Urinary bladder (tissue), 4 donors: ENCODE results near the gene CNGB1. TPM values are rescaled to one million over a fixed set of nuclear protein-coding genes. Genes with fewer than 3 reads are reported as not detected.
A peak's percentile ranks its signal among the peaks of the same experiment; 100 is the strongest.
"Not testable (repeated sequence)": the region's sequence is repeated elsewhere in the genome, so short reads cannot be mapped to it uniquely, and the experiment has no call there.

Experiments
- DNase-seq: peaks from one replicate; pipeline ENCODE4 v3.0.0-alpha.2; 2015; ENCODE audit errors: extremely low spot score
- H3K27ac ChIP-seq: one replicate; pipeline ENCODE4 v1.5.1; 2013; ENCODE audit warnings: low read depth, mild to moderate bottlenecking, moderate library complexity
- H3K36me3 ChIP-seq: one replicate; pipeline ENCODE4 v1.6.1; 2013; ENCODE audit warnings: mild to moderate bottlenecking, moderate library complexity; ENCODE audit not compliant: insufficient read depth
- H3K4me1 ChIP-seq: one replicate; pipeline ENCODE4 v1.6.1; 2013; ENCODE audit warnings: mild to moderate bottlenecking, moderate library complexity; ENCODE audit not compliant: insufficient read depth
- H3K4me3 ChIP-seq: one replicate; pipeline ENCODE4 v1.5.1; 2013; ENCODE audit warnings: low read depth, low read length
- WGBS: extraction: QIAGEN DNeasy Blood & Tissue Kit; methylation state at CpG from one replicate; pipeline ENCODE4 v1.1.7; 2013; 5-methylcytosine and 5-hydroxymethylcytosine counted together
- polyA plus RNA-seq: library from polyadenylated mRNA; stranded (reverse); fragments of 200-250 nt; gene quantifications from one replicate; pipeline ENCODE4 v1.2.3, GENCODE V29; 2013
- total RNA-seq: library from RNA; depleted of rRNA; stranded (reverse); fragments of >200 nt; gene quantifications from one replicate; pipeline ENCODE4 v1.2.3, GENCODE V29; 2014
- donor health status: healthy with polysubstance abuse.
- donor health status: healthy.

The CNGB1 gene
- total and polyA plus RNA-seq, 2 donors = 0.16 TPM; not detected in 1

GRCh38 chr16:57993438-57993837 is 22.5 kb upstream of the CNGB1 start:
- Histone ChIP-seq H3K36me3 (no peaks in the 10 kb centered on the region), H3K4me3 (no peak overlapping the region), H3K4me1 (no peaks in the 10 kb centered on the region), H3K27ac (peak overlapping the region; percentile 78)
- 79% methylated on average over 8 of the region's 8 CpGs for WGBS
- peak; percentile 59 for DNase-seq

GRCh38 chr16:57992084-57992483 is 21.2 kb upstream of the CNGB1 start:
- Histone ChIP-seq H3K36me3 (no peaks in the 10 kb centered on the region), H3K4me1 (no peaks in the 10 kb centered on the region), H3K27ac (peak overlapping the region; percentile 11), H3K4me3 (no peak overlapping the region)
- WGBS = 87% methylated on average over 6 of the region's 6 CpGs
- no peak for DNase-seq

- no peaks in the 10 kb centered on the region for H3K36me3 ChIP-seq
- WGBS = 89% methylated on average over 11 of the region's 11 CpGs
- H3K4me3 ChIP-seq = no peak overlapping the region
- H3K4me1 ChIP-seq = no peaks in the 10 kb centered on the region
- no peak overlapping the region for H3K27ac ChIP-seq
- DNase-seq = no peak
These were observed 20.7 kb upstream of the CNGB1 start for GRCh38 chr16:57991551-57992059.

GRCh38 chr16:57988929-57989328 is 18.0 kb upstream of the CNGB1 start:
- Histone ChIP-seq H3K4me1 (no peaks in the 10 kb centered on the region), H3K4me3 (no peak overlapping the region), H3K27ac (no peak overlapping the region), H3K36me3 (no peaks in the 10 kb centered on the region)
- 72% methylated on average over 1 of the region's 1 CpG for WGBS
- no peak for DNase-seq

GRCh38 chr16:57987441-57988177 is 16.7 kb upstream of the CNGB1 start:
- no peaks in the 10 kb centered on the region for H3K4me1 ChIP-seq
- H3K36me3 ChIP-seq = no peaks in the 10 kb centered on the region
- DNase-seq = no peak
- WGBS = 96% methylated on average over 8 of the region's 8 CpGs
- no peak overlapping the region for H3K4me3 ChIP-seq
- no peak overlapping the region for H3K27ac ChIP-seq

GRCh38 chr16:57986196-57986595 is 15.3 kb upstream of the CNGB1 start:
- H3K27ac ChIP-seq = peak overlapping the region; percentile 32
- no peaks in the 10 kb centered on the region for H3K4me1 ChIP-seq
- H3K4me3 ChIP-seq = no peak overlapping the region
- no peaks in the 10 kb centered on the region for H3K36me3 ChIP-seq
- WGBS = 65% methylated on average over 9 of the region's 9 CpGs
- no peak for DNase-seq

- H3K4me3 ChIP-seq = peak overlapping the region; percentile 49
- DNase-seq = no peak
- H3K27ac ChIP-seq = peak overlapping the region; percentile 32
- no peaks in the 10 kb centered on the region for H3K4me1 ChIP-seq
- H3K36me3 ChIP-seq = no peaks in the 10 kb centered on the region
- WGBS = 15% methylated on average over 62 of the region's 62 CpGs
These were observed 14.6 kb upstream of the CNGB1 start for GRCh38 chr16:57985204-57986181.

GRCh38 chr16:57984443-57985203 is 13.7 kb upstream of the CNGB1 start:
- WGBS = 9% methylated on average over 64 of the region's 64 CpGs
- DNase-seq = peak; percentile 77
- Histone ChIP-seq H3K36me3 (no peaks in the 10 kb centered on the region), H3K4me1 (no peaks in the 10 kb centered on the region), H3K27ac (peak overlapping the region; percentile 24), H3K4me3 (peak overlapping the region; percentile 49)

GRCh38 chr16:57982385-57982784 is 11.5 kb upstream of the CNGB1 start:
- 61% methylated on average over 5 of the region's 5 CpGs for WGBS
- H3K36me3 ChIP-seq = no peaks in the 10 kb centered on the region
- DNase-seq = no peak
- no peak overlapping the region for H3K27ac ChIP-seq
- no peak overlapping the region for H3K4me3 ChIP-seq
- H3K4me1 ChIP-seq = no peaks in the 10 kb centered on the region

GRCh38 chr16:57981636-57982035 is 10.7 kb upstream of the CNGB1 start:
- Histone ChIP-seq H3K4me3 (no peak overlapping the region), H3K36me3 (no peaks in the 10 kb centered on the region), H3K27ac (no peak overlapping the region), H3K4me1 (no peaks in the 10 kb centered on the region)
- DNase-seq = no peak
- WGBS = 92% methylated on average over 7 of the region's 7 CpGs

GRCh38 chr16:57979006-57979585 is 8.2 kb upstream of the CNGB1 start:
- WGBS = 80% methylated on average over 11 of the region's 11 CpGs
- Histone ChIP-seq H3K4me1 (no peaks in the 10 kb centered on the region), H3K27ac (no peak overlapping the region), H3K36me3 (no peaks in the 10 kb centered on the region), H3K4me3 (no peak overlapping the region)
- DNase-seq = no peak

GRCh38 chr16:57978070-57978465 is 7.1 kb upstream of the CNGB1 start:
- H3K4me1 ChIP-seq, H3K27ac ChIP-seq, H3K4me3 ChIP-seq, DNase-seq, H3K36me3 ChIP-seq: not testable (repeated sequence)
- WGBS = 96% methylated on average over 2 of the region's 2 CpGs
